Measurements from ENCODE around the gene CLCNKB.
"Not testable (repeated sequence)": the region's sequence is repeated elsewhere in the genome, so short reads cannot be mapped to it uniquely, and the experiment has no call there.

The CLCNKB gene

DNA sequence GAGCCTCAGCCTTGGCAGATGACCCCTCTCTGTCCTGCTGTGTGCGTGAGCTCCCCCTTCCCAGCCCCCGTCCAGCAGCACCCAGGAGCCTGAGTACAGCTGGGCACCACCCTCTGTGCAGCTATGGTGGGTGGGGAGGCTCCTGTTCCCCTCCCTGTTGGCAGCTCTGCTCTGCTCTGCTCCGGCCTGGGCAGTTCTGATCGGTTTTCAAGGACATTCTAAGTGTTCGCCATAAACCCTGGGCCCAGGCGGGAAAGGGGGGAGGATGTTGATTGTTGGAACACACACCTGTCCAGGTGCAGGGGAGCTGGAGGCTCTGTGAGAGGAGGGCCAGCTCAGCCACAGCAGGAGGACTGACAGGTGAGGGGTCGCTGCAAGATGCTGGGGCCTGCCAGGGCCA is at the start of gene CLCNKB:
Gene CLCNKB, plus strand, starts transcription at position 262 of the 400 bp plus-strand sequence. CDS start 711 bp downstream, outside the sequence.
- DNase-seq = no peak

DNA sequence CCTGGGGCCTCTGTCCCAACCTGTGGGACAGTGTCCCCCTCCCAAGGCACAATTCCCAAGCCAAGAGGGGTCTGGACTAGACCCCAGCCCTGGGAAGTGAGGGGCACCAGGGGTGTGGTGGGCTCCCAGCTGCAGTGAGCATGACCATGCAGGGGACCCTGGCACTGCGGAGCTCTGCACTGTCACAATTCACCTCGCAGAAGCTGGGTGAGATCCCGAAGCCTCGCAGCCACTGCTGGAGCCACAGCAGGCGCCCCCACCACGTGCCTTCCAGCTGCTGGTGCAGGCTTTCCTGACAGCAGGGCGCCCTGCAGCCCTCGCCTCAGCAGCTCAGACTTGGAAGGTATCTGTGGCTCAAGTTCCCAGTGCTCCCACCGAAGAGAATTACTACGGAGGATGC is 49.5 kb upstream of the CLCNKB start:
- DNase-seq = no peak

DNA sequence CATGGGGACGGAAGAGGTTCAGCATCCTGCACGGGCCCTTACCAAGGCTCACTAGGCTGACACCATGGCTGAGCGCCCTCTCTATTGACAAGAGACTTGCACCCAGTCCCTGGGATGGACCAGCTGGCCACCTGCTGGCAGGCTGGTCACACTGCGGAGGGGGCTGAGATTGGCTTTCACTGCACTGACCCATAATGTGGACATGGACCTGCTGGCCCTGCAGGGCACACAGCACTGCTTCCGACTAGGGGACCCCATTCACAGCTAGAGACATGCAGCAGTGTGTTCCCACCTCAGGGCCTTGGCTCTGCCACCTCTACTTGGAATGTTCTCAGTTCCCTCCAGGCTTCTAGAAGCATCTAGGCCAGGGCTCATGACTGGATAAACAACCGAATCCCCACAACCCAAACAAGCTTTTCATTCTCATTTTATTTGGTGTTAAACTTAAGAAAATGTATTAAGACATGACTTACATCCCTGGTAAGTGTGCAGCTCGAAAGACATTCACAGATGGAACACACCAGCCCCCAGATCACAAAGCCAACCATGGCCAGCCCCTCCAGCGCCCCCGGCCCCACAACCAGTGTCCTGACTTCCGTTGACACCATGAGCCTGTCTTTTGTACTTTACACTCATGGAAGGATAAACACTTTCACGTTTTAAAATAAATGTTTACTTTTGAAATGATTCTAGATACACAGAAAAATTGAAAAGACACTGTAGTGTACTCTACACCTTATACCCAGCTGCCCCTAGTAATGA is 48.8 kb upstream of the CLCNKB start:
- DNase-seq = no peak

DNA sequence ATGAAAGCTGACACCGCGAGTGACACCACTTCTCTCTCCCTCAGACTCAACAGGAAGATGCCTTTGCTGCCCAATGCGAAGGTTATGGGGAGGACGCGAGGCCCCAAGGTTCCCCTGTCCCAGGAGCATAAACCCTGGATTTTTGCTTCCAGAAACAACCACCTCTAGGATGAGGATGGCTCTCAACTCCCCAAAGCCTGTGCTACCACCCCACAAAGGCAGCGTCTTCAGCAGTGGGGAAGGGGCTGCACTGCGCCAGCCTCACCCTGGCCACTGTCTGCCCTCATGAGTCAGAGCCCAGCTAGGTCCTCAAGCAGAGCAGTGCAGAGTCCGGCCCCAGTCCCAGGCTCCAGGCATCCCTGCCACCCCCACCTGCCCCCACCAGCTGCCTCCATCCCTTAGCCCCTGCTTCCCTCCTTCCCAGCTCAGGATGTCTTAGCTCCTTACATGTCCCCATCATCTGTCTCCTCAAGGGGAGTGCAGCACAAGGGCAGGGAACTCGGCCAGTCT is 46.5 kb upstream of the CLCNKB start:
- no peak for DNase-seq

DNA sequence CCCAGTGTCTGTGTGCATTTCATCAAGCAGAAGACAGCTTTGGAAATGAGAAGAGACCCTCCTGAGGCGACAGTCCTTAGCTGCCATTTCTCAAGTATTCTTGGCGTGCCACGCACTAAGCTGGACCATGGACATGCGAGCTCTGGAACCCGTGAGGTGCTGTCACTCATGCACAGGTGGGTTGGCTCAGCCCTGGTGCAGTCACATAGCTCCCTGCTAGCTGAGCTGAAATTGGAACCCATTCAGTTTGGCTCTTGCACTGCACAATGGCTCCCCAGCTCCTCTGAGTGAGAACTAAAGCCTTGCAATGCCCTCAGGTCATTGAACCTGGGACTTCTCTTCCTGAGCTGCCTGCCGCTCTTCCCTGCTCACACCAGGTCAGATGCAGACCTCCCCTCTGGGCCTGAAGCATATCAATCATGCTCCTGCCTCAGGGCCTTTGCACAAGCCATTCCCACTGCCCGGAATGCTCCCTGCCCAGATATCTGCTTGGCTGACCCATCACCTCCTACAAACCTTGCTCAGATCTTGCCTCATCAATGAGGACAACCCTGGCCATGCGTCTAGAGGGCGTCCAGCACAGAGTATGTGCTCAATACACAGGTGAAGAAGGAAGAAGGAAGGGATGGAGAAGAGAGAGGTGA is 45.8 kb upstream of the CLCNKB start:
- DNase-seq = no peak

DNA sequence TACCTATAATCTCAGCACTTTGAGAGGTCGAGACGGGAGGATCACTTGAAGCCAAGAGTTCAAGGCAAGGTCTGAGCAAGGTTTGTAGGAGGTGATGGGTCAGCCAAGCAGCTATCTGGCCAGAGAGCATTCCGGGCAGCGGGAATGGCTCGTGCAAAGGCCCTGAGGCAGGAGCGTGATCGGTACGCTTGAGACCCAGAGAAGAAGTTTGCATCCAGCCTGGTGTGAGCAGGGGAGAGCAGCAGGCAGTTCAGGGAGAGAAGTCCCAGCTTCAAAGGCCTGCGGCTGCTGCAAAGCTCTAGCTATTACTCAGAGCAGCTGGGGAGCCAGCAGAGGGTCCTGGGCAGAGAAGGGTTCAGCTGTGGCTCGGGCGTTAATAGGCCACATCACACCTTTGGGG is 44.7 kb upstream of the CLCNKB start:
- DNase-seq = no peak

DNA sequence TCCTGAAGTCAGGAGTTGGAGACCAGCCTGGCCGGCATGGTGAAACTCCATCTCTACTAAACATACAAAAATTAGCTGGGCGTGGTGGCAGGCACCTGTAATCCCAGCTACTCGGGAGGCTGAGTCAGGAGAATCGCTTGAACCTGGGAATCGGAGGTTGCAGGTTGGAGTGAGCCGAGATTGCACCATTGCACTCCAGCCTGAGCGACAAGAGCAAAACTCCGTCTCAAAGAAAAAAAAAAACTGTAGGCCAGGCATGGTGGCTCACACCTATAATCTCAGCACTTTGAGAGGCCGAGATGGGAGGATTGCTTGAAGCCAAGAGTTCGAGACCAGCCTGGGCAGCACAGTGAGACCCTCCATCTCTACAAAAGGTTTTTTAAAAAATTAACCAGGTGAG is 42.3 kb upstream of the CLCNKB start:
- DNase-seq = not testable (repeated sequence)

DNA sequence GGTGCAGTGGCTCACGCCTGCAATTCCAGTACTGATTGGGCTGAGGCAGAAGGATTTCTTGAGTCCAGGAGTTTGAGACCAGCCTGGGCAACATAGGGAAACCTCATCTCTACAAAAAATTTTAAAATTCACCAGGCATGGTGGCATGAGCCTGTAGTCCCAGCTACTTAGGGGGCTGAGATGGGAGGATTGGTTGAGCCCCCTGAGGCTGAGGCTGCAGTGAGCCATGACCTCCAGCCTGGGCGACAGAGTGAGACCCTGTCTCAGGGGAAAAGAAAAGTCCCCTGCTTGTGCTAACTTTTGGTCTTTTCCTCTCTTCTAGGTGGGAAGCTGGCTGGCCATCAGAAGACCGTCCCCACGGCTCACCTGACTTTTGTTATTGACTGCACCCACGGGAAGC is 38.0 kb upstream of the CLCNKB start:
- no peak for DNase-seq

DNA sequence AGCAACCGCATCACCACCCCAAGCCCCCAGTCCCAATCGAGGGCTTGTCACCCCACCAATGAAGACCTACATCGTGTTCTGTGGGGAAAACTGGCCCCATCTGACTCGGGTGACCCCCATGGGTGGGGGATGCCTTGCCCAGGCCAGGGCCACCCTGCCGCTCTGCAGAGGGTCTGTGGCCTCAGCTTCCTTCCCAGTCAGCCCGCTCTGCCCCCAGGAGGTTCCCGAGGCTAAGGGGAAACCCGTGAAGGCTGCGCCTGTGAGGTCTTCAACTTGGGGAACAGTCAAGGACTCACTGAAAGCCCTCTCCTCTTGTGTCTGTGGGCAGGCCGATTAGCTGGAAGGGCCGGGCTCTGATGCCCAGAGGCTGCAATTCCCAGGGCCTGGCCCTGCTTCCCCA is 37.6 kb upstream of the CLCNKB start:
- no peak for DNase-seq

DNA sequence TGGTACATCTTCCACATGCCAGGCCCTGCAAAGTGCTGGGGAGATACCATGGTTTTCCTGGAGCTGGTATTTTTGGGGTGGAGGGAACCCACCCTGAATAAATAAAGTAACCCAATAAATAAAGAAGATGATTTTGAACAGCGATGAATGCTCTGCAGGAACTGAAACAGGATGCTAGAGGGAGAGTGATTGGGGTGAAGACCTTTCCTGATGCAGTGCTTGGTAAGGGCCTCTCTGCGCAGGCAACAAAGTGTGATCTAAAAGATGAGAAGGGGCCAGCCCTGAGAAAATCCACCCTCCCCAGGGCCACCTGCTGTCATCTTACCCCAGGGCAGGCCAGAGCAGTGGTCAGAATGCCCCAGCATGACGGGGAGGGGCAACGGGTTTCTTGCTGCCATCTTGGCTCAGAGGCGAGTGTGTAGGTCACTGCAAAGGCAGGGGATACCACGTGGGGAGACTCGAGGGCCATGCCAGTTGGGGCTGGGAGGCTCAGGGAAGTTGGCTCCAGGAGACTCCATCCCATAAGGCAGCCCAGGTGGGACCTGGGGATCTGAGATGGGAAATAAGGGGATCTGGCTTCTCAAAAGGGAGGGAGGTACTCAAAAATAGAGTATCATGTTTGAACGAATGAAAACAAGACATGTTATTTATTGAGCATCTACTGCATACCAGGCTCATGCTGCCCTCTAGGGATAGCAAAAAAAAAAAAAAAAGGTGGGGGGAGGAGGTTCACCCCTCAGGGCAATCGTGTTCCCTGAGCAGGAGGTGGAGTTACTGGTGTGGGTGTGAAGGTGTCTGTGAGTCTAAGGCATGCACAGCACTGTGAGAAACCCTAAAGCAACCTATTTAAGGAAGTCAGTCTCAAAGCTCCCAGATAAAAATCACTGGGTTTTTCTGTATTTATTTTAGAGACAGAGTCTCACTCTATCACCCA is 36.8 kb upstream of the CLCNKB start:
- DNase-seq = no peak

DNA sequence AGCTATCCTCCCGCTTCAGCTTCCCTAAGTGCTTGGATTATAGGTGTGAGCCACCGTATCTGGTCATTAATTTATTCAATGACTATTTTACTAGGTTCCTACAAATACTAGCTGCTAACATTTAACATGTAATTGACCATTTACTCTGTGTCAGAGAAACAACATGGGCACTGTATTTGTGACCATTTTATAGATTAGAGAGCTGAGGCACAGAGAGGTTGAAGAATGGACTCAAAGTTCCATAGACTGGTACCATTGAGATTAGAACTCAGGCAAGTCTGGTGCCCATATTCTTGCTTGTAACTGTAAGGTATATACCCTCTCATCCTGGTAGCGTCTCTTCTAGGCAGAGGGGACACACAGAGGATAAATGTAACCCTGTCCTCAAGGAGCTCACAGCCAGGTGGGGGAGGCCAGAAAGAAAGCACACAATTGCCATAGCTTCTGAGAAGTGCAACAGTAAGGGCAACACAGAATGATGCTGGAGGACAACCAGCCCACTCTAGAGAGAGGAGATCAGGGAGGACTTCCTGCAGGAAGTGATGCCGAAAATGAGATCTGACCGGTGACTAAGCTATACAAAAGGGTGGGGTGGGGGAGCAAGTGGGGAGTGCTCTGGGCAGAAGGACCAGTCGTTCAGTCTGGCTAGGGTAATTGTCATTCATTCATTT is 35.8 kb upstream of the CLCNKB start:
- DNase-seq = no peak

DNA sequence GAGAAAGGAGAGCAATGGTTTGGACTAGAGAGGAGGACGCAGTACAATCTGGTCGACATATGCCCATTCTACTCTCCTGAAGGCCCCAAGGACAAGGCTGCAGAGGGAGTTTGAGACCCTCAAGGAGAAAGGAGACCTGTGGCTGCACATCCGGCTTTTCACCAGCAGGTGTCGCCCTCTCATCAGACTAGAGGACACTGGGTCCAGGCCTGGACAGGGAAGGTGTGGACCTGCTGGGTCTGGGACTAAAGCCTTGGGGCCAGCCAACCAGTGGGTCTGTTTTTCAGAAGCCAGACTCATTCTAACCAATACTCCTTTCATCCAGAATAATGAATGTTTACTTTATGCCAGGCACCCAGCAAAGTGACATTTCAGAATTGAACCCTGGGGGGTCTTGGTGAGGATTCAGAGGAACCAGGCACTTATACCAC is 34.5 kb upstream of the CLCNKB start:
- DNase-seq = peak; percentile 24

DNA sequence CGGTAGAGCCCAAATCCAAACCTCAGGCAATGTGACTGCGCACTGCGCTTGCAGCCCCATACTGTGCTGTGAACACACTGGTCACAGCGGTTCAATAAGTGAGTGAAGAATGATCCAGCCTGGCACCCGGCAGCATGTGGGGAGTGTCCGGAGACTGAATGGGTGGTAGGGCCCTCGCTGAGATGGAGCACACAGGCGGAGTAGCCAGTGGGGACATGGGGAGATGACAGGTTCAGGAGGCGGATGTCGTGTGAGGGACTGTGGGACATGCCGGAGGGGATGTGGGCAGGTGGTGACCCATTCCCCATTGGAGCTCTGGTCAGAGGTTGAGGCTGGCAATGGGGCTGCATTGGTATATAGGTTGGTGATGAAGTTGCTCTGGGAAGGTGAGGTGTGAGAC is 33.9 kb upstream of the CLCNKB start:
- DNase-seq = no peak

DNA sequence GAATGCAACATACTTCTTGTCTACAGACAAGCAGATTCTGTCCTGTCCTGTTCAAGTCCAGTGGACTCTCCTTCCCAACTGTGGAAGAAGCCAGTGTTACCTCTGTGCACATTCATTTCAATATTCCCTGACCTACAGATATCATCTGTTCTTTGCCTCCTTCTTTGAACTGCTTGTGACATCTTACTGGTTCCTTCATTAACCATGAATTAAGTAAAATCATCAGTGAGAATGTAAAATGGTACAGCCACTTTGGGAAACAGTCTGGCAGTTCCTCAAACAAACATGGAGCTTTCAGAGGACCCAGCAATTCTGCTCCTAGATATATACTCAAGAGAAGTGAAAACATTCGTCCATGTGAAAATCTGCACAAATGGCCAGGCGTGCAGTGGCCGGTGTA is 32.7 kb upstream of the CLCNKB start:
- DNase-seq = no peak

DNA sequence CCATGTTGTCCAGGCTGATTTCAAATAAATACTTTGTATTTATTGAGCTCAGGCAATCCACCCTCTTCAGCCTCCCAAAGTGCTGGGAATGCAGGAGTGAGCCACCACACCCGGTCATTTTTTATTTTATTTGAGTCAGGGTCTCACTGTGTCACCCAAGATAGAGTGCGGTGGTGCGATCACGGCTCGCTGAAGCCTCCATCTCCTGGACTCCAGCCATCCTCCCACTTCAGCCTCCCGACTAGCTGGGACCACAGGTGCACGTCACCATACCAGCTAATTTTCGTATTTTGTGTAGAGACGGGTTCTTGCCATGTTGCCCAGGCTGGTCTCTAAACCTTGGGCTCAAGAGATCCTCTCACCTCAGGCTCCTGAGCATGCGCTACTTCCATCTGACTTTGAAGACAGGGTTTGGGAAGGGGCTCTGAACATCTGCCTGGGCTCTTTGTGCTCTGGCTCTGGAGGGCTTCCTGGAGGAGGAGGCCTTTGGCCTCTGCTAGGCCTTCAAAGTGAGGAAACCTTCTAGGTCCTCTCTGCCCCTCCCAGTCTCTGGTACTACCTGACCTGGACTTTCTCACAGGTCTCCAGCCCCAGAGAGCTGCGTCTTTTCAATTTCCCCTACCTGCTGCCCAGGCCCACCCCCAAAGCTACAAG is 31.5 kb upstream of the CLCNKB start:
- DNase-seq = no peak

DNA sequence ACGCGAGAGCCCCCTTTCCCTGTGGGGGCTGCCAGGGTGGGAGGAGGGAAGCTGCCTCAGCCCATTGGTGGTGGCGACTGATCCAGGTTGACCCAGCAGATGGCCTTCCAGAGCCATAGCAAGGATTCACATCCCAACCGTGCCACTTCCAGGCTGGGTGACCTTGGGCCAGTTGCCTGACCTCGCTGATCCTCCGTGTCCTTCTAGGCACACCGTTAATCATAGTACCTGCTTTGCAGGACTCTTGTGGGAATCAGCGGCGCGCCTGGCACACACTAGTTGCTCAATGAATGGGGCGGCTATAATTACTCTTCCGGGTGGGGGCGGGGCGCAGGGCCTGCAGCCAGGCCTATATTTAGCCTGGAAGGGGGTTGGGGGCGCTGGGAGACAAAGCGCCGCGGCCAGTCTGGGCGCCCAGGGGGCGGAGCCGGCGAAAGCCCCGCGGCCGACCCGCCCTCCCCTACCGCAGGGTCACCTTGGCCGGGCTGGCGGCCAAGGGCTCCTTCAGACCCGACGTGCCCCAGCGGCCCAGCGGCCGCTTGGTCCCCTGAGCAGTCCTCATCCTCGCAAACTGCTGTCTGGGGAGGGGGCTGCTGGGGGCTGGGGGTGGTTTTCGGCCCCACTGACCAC is 30.9 kb upstream of the CLCNKB start:
- no peak for DNase-seq

DNA sequence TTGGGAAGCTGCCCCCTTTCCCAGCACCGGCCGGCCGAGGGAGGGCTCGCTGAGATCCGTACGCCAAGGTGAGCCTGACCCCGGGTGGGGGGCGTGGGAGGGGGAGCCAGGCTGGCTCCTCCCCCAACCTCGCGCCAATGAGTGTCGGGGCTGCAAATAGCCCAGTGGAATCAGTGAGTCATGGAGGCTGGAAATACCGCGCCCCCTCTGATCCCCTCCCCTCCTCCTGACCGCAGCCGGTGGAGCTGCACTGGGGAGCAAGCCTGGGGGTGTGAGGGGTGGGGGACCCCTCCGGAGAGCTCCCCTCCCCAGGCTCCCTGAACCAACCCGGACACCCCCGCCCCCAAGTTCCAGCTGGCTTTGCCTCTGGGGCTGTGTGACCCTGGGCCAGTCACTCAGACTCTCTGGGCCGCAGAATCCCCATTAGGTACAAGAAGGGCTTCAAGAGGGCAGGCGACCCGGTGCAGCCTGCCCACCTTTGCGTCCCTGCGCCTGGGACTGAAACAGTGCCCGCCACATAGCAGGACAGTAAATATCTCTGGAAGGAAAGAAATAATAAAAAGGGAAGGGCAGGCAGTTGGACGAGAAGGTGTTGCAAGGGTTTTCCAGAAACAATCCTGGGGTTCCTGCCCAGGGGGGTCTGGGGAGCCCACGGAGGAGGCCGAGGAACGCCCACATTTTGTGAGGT is 30.2 kb upstream of the CLCNKB start:
- no peak for DNase-seq

DNA sequence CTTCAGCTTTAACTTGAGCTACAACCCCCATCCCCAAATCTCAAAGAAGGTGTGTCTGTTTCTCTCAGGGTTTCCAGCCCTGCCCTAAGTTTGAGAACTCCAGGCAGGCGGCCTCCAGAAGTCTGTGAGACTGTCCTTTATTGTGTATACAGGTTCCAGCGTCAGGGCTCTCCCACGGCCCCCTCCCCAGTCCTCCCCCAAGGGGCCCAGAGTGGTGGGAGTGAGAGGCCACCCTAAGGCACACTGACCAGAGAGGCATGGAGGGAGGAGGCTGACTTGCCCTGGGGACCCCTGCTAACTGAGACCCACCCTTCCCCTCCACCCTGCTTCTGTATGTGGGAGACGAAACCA is 29.7 kb upstream of the CLCNKB start:
- no peak for DNase-seq

DNA sequence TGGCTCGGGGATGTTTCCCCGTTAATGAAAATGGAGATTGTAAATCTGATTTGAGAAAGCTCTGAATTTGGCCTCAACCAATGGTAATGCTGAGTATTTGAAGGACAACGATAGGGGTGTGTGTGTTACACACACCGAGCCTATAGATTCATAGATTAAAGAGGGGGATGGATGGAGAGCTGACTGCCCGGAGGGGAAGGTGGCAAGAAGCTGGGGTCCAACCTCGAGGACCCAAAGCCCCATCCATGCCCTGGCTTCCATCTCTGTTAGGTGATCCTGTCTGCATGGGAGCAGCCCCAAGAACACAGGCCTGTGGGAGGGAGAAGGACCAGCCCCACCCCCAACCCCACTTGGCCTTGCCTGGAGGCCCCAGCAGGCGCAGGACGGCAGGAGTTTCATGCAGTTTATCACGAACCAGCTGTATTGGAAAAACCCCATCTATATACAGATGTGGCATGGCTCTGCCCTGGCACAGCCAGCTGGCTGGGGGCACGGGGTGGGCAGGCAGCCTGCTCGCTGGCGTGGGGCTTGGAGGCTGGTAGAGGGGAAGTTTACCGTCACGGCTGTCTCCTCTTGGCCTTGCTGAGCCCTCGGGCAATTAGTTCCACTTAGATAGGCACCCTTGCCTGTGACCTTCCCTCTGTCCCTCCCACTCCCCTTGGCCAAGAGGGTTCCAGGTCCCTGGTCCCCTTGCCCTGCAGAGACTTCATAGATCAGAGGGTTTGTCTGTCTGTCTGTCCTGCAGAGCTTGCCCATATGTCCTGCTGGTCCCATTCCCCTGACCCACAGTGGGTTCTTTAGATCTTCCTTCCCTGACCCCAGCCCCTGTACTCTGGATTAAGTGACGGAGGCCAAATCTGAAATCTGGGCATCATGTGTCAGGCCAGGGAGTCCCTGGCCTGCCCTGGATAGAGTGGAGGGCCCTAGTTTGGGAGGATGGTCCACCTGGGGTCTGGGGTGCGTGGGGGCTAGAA is 28.8 kb upstream of the CLCNKB start:
- DNase-seq = no peak

DNA sequence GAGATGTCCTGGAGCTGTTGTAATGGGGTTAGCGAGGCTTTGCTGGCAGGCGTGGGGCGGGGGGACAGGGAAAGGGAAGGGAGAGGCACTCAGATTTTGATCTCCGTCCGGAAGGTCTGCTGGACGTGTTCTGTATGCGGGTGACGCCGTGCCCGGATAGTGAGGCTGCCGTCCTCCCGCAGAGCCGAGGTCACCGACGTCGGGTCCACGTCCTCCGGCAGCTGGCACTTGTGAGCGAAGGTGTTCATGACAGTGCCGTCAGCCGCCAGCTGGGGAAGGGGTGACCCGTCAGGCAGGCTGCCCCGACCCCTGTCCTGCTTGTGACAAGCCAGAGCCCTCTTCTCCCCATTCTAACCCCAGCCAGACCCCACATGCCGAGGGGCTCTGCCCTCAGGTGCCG is 28.1 kb upstream of the CLCNKB start:
- no peak for DNase-seq
